ENCODE results near the gene DNAH17. TPM values are rescaled to one million over a fixed set of nuclear protein-coding genes. Genes with fewer than 3 reads are reported as not detected.
"Not testable (repeated sequence)": the region's sequence is repeated elsewhere in the genome, so short reads cannot be mapped to it uniquely, and the experiment has no call there.

DNAH17 gene
- total RNA-seq, 1 donor from 2014 or later = 1.3 TPM

DNA sequence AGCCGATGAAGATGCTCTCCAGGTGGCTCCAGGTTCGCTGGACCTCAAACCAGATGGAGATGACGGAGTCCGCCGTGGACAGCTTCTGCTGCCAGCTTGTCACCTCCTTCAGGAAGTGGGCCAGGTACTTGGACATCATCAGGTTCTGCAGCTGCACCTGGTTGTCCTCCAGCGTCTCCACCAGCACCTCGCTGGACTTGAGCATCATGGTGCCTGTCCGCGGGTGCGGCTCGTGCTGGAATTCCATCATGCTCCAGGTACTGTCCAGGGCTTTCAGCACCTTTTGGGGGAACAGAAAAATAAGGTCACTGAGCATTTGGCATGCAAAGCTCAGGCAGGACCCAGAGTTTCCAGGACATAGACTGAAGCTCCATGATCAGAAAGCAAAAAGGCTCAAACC lies 69.7 kb downstream of the DNAH17 start:
- TF ChIP-seq, protein P1, sequence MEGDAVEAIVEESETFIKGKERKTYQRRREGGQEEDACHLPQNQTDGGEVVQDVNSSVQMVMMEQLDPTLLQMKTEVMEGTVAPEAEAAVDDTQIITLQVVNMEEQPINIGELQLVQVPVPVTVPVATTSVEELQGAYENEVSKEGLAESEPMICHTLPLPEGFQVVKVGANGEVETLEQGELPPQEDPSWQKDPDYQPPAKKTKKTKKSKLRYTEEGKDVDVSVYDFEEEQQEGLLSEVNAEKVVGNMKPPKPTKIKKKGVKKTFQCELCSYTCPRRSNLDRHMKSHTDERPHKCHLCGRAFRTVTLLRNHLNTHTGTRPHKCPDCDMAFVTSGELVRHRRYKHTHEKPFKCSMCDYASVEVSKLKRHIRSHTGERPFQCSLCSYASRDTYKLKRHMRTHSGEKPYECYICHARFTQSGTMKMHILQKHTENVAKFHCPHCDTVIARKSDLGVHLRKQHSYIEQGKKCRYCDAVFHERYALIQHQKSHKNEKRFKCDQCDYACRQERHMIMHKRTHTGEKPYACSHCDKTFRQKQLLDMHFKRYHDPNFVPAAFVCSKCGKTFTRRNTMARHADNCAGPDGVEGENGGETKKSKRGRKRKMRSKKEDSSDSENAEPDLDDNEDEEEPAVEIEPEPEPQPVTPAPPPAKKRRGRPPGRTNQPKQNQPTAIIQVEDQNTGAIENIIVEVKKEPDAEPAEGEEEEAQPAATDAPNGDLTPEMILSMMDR (IDR thresholded peaks at IDR 0.05; ENCODE audit: partially characterized antibody, unreplicated experiment) = no peak
- H3K27ac Mint-ChIP-seq (ENCODE audit: unreplicated experiment) = no peak overlapping the region
- no peak for DNase-seq
- H3K36me3 Mint-ChIP-seq (ENCODE audit: unreplicated experiment) = peaks cover 5% of the 10 kb centered on the region
- H3K9me3 Mint-ChIP-seq (ENCODE audit: unreplicated experiment) = peaks cover 1% of the 10 kb centered on the region
- peaks cover 2% of the 10 kb centered on the region for H3K4me1 Mint-ChIP-seq (ENCODE audit: low read depth, unreplicated experiment)
- no peak overlapping the region for H3K4me3 Mint-ChIP-seq (ENCODE audit: unreplicated experiment)
- no peaks in the 10 kb centered on the region for H3K27me3 Mint-ChIP-seq (ENCODE audit: unreplicated experiment)

DNA sequence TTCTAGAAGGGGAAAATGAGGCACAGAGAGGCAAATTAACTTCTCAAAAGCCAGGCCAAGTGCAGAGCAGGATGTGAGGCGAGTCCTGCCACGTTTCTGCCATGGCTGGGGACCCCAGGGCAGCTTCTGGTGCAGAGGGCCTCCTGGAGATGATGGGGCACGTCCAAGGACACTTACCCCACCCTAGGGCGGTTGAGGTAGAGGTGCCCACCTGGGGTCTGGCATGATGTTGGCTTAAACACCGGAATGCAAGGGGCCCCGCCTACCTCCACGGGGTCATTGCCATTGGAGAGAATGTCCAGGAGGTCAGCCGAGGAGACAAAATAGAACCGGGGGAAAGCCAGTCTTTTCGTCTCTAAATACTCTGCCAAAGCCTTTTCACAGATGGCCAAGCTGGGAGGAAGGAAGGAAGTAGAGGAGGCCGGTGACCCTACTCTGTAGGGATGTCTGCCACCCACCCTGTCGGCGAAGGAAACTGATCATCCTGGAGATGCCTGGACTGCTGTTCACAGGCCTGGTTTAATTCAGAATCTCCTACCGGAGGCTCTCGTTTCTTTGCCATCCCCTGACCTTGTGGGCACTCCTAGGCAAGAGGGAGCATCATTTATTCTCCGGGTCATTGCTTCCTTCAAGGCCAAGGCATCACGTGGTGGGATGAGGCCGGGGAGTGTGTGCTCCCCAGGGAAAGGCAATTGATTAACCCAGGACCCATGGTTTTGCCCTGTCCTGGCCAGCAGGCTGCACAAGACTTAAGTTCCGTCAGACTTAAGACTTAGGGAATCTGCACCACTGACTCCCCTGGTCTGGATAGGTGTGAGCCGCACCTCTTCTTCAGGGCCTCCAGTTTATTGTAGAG lies 70.5 kb downstream of the DNAH17 start:
- Mint-ChIP-seq H3K27ac (ENCODE audit: unreplicated experiment) (no peak overlapping the region), H3K27me3 (ENCODE audit: unreplicated experiment) (no peaks in the 10 kb centered on the region), H3K36me3 (ENCODE audit: unreplicated experiment) (no peaks in the 10 kb centered on the region), H3K9me3 (ENCODE audit: unreplicated experiment) (peaks cover 1% of the 10 kb centered on the region), H3K4me3 (ENCODE audit: unreplicated experiment) (no peak overlapping the region), H3K4me1 (ENCODE audit: low read depth, unreplicated experiment) (peaks cover 2% of the 10 kb centered on the region)
- TF ChIP-seq, protein P1 (IDR thresholded peaks at IDR 0.05; ENCODE audit: partially characterized antibody, unreplicated experiment) = no peak
- no peak for DNase-seq

DNA sequence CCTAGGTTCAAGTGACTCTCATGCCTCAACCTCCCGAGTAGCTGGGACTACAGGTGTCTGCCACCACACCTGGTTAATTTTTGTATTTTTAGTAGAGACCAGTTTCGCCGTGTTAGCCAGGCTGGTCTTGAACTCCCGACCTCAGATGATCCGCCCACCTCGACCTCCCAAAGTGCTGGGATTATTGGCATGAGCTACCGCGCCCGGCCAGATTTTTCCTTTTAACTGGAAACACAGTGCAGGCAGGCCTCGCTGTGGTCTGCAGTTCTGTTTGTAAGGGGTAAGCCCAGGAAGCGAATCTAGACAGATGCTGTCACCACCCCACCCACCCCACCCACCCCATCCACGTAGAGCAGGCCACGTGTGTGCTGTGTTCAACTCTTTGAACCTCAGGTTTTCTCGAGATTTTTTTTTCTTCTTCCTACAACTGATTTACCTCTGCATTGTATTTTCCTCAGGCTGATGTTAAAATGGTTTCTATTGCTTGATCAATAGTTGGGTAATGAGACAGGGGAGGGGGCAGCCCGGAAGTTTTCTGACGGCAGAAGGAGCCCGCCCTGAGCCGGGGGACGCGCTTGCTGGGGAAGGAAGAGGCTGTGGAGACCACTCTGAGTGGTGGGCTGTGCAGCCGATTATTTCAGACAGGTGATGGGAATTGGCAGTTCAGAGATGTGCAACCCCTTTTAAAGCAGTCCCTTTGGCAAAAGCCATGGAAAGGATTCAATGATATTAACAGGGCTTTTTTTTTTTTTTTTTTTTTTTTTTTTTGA lies 72.9 kb downstream of the DNAH17 start:
- H3K4me1 Mint-ChIP-seq (ENCODE audit: low read depth, unreplicated experiment) = no peaks in the 10 kb centered on the region
- no peak overlapping the region for H3K4me3 Mint-ChIP-seq (ENCODE audit: unreplicated experiment)
- DNase-seq = no peak
- H3K27me3 Mint-ChIP-seq (ENCODE audit: unreplicated experiment) = no peaks in the 10 kb centered on the region
- no peaks in the 10 kb centered on the region for H3K36me3 Mint-ChIP-seq (ENCODE audit: unreplicated experiment)
- H3K9me3 Mint-ChIP-seq (ENCODE audit: unreplicated experiment) = no peaks in the 10 kb centered on the region
- TF ChIP-seq, protein P1 (IDR thresholded peaks at IDR 0.05; ENCODE audit: partially characterized antibody, unreplicated experiment) = no peak
- no peak overlapping the region for H3K27ac Mint-ChIP-seq (ENCODE audit: unreplicated experiment)

DNA sequence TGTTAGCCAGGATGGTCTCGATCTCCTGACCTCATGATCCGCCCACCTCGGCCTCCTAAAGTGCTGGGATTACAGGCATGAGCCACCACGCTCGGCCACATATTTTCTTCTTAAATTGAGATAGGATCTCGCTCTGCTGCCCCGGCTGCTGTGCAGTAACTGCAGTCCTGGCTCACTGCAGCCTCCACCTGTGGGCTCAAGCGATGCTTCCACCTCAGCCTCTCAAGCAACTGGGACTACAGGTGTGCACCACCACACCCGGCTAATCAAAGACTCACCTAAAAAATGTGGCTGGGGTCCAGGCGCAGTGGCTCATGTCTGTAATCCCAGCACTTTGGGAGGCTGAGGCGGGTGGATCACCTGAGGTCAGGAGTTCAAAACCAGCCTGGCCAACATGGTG lies 73.8 kb downstream of the DNAH17 start:
- not testable (repeated sequence) for H3K4me1 Mint-ChIP-seq (ENCODE audit: low read depth, unreplicated experiment); H3K4me3 Mint-ChIP-seq (ENCODE audit: unreplicated experiment); H3K36me3 Mint-ChIP-seq (ENCODE audit: unreplicated experiment)

DNA sequence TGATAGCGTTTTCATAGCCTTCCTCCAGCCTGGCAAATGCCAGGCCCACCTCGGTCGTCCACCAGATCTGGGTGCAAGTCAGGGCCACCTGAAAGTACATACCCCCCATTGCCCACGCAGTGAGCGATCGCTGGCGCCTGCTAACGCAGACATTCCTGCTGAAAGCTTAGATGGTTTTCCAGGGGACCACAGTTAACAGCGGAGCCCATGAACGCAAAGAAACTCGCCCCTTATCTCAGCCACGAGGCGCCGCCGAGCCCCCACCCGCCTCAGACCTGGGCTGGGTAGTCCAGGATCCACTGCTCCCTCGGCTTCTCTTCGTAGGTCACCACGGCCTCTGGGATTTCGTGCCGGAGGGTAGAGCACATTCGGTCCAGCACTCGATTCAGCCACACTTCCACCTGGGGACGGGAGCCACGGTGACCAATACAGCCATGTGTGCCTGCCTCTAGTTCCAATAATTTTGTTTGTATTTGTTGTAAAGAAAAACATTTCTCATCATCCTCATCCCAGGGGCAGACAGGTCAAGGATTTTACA lies 74.5 kb downstream of the DNAH17 start:
- TF ChIP-seq, protein P1 (IDR thresholded peaks at IDR 0.05; ENCODE audit: partially characterized antibody, unreplicated experiment) = no peak
- Mint-ChIP-seq H3K27ac (ENCODE audit: unreplicated experiment) (no peak overlapping the region), H3K27me3 (ENCODE audit: unreplicated experiment) (peaks cover 3% of the 10 kb centered on the region), H3K4me3 (ENCODE audit: unreplicated experiment) (no peak overlapping the region), H3K9me3 (ENCODE audit: unreplicated experiment) (no peaks in the 10 kb centered on the region), H3K36me3 (ENCODE audit: unreplicated experiment) (no peaks in the 10 kb centered on the region), H3K4me1 (ENCODE audit: low read depth, unreplicated experiment) (no peaks in the 10 kb centered on the region)
- DNase-seq = no peak

More for the DNA sequence above, 73.8 kb downstream of the DNAH17 start:
- DNase-seq; H3K9me3 Mint-ChIP-seq (ENCODE audit: unreplicated experiment); H3K27me3 Mint-ChIP-seq (ENCODE audit: unreplicated experiment); H3K27ac Mint-ChIP-seq (ENCODE audit: unreplicated experiment): not testable (repeated sequence)
